Fibroblast of skin of left biceps (primary cell): ENCODE data around the gene ENOPH1.

Experiments
- DNase-seq, 2 experiments: peaks; one replicate each; pipeline ENCODE4 v3.0.0-alpha.2; 2013; ENCODE audit warnings: low read depth in 2 of 2

ENOPH1 gene

DNA sequence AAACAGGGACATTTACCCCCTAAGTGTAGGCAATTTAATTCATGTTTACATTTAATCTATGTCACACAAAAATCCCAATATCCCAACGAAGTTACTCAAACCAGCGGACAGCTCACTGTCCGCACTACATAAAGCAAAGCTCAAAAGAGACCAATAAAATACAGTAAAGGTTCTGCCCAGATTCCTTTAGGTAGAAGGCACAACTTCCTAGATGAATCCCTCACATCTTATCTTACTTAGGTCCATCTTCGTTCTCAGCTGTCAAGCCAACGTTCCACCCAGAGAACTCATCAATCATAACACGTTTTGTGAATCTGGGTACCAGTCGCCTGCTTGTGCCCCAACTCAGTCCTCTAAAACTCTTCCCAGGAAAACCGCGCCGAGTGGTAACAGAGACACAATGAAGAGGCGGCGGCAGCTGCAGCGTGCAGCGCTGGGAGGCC is 1.8 kb upstream of the ENOPH1 start:
- no peak for DNase-seq

DNA sequence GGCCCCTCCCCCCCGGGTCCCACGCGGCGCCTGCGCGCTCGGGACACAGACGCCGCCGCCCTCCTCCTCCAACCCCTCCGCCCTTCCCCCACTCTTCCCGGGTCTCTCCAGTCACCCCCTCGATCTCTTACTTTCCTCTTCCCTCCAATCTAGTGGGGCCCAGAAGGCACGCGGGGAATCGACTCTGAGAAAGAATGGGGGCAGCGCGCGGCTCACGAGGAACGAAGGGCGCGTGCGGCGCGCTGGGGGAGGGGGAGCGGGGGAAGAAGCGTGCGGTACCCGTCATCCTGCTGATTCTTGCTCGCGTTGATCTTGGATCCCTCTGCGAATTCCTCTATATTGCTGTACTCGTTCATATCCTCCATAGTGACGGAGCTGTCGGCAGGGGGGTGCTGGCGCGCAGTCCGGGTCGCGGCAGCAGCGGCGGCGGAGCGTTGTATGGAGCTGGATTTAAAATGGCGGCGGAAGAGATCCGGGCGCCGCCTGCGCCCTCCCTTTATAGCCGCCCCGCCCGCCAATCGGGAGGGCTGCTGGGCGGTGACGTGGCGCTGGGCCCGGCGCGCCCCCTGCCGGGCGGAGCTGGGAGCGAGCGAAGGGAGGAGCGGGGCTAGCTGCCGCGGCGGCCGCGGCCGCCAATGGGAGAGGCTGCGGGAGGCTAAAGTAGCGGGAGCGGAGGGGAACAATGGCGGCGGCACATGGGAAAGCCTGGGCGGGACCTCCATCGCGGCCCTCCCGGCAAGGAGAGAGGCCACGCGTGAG is 1.2 kb upstream of the ENOPH1 start:
- peak; percentile 82 to 83 for DNase-seq

DNA sequence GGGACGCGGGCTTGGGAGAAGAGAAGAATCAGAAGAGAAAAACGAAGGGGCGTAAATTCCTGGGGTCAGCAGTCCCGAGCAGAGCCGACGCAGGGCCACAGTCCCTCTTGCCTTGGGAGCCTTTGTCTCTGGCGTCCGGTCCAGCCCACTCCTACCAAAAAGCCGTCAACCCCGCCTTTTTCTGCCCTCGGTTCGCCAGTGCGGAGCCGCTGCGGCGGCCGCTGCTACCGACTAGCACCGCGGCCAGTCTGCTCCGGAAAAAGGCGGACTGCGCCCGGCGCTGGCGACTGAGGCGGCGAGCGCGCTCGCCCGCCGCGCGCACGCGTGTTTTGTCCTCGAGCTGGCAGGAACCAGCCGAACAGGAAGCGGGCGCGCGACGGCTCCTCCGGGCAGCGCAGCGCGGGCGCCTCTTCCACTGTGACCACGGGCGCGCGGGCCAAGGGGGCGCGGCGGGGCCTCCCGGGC is 630 bp upstream of the ENOPH1 start:
- no peak for DNase-seq

DNA sequence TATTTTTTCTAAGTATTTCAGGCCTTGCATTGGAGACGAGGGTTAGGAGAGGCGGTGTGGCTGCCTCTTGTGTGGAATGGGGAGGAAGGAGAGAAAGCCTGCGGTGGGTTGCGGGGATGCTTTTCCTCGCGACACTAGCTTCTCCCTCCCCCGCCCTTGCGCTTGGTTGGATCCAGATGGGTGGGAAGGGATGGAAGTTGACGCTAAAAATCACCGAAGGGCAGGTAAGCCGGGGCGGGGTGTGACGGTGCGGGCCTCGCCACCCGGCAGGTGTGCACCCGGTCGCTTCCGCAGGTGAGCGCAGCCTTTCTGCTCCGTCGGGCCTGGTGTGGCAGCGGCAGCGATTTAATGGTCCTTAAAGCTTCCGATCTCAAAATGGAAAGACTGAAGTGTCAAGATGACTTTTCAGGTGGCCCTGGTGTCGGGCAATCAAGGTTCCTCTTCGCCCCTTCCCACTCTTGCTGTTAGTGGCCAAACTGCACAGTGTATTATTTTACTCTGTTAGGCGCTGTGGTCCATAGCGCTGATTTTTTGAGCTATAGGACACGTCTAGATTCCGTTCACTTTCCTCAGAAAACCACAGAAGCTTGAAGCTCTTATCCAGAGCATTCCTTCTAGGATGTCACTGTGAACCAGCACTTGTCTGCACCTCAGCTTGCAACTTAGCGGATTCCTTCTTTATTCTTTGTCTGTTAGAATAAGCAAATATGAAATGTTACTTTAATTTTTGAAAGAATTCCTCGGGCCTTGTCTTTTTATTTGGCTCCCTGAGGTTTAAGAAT is 765 bp downstream of the ENOPH1 start:
- DNase-seq, result no peak

DNA sequence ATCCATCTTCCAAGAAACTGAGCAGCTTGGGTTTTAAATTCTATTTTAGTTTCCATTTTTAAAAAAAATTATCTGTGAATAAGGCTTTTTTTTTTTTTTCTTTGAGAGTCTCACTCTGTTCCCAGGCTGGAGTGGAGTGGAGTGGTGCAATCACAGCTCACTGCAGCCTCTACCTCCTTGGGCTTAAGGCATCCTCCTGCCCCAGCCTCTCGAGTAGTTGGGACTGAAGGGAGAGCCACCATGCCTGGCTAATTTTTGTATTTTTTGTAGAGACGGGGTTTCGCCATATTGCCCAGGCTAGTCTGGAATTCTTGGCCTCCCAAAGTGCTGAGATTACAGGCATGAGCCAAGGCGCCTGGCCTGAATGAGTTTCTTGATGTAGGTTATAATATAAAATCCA is 1.4 kb downstream of the ENOPH1 start:
- DNase-seq, result no peak

DNA sequence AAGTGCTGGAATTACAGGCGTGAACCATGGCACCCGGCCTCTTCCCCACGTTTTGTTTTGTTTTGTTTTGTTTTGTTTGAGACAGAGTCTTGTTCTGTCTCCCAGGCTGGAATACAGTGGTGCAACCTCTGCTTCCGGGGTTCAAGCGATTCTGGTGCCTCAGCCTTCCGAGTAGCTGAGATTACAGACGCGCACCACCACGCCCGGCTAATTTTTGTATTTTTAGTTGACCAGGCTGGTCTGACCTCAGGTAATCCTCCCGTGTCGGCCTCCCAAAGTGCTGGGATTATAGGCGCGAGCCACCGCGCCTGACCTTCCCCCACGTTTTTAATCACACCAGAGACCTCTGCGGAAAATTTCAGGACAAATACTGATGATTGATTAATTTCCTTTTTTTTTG is 2.2 kb downstream of the ENOPH1 start:
- DNase-seq, result no peak

DNA sequence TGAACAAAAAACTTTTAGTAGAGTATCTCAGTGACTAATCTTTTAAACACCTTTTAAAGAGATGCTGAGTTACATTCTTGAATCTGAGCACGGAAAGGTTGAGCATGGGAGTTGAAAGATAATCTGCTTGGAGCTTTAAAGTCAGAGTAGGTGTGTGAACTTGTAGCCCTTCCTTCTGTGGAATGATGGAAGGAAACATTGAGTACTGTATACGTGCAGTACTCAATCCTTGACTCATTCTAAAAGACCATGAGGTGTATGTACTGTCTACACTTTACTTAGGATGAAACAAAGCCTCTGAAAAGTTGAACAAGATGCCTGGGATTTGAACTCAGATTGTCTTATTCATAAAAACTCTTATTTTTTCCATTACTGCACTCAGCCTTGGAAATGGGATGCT is 3.4 kb downstream of the ENOPH1 start:
- DNase-seq, result no peak

DNA sequence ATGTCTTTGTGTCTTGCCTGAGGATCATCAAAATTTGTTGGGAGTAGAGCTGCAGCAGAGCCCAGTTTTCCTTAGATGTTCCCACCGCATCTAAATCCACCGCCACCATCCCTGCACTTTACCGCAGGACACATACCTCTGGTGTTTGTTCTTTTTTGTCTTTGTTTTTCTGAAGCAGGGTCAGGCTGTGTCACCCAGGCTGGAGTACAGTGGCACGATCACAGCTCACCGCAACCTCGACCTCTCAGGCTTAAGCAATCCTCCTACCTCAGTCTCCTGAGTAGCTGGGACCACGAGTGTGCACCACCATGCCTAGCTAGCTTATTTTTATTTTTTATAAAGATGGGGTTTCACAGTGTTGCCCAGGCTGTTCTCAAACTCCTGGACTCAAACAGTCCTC is 4.6 kb downstream of the ENOPH1 start:
- DNase-seq, result no peak

DNA sequence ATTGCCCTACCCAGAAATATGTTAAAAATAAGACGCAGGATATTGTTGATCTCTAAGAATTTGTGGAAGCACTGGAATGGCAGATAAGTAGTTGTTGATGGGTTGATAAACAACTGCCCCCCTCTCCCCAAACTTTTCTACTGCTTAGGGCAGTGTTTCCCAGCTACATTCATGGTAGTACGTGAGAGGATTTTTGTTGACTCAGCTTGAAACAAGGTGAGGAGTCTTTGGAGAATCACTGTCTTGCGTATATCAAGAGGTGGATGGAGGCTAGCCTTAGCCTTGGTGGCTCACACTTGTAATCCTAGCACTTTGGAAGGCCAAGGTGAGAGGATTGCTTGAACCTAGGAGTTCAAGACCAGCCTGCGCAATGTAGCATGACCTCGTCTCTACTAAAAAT is 5.7 kb downstream of the ENOPH1 start:
- no peak for DNase-seq

DNA sequence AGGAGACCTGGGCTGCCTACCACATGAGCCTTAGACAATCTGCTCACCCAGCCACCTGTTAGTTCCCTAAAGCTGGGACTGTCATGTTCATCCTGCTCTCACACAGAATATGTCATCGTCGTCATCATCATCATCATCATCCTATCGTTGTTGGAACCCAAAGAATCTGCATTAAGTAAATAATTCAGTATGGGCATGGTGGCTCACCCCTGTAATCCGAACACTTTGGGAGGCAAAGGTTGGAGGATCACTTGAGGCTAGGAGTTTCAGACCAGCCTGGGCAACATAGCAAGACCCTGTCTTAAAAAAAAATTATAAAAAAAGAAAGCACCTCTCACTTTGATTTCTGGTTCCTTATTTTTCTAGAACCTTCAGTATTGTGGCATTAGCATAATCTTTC is 6.4 kb downstream of the ENOPH1 start:
- DNase-seq, result no peak

DNA sequence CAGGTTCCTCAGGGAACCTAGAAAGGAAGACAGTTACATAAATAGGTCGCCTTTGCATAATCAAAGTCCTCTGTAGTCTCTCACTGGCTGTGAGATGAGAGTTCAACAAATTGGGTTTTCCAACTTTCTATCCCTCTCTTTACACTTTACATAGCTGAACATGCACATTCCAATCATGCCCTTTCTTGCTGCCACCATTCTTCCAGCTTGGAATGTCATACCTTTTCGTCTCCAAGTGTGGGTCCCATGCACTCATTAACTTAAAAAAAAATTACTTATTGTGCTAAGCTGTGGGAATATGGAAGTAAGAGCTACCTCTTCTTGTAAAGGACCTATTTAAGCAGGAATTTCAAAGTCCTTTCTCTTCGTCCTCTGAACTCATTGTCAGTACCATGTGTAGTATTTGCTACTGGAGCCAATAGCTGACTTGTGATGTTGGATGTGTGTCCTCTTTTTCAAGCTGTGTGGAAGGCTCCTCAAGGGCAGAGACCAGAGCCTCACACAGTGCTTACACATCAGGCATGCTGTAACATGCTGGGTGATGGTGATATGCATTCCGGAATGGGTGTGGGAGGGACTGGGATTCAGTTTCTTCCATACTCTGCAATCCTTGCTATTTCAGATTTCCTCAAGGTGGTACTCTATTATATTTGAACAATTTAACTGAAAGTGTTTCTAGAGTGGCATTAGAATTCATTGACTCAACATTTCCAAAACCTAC is 7.1 kb downstream of the ENOPH1 start:
- DNase-seq, result no peak

DNA sequence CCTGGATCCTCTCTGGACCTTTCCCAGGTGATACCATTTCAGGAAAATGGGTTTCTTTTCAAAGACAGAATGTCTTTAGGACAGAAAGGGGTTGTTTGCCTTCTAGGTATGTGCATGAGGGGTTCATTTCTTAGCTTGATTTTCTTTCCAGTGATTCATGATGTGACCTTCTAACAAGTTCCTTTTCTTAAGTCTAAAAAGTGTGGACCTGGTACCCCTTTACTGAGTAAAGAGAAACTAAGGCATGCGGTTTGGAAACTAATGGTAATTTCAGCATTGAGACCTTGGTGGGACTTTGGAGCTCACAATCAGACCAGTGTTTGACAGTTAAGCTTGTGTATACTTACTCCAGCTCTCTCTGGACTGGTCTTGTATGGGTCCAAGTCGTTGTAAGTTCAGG is 8.7 kb downstream of the ENOPH1 start:
- DNase-seq, result no peak

DNA sequence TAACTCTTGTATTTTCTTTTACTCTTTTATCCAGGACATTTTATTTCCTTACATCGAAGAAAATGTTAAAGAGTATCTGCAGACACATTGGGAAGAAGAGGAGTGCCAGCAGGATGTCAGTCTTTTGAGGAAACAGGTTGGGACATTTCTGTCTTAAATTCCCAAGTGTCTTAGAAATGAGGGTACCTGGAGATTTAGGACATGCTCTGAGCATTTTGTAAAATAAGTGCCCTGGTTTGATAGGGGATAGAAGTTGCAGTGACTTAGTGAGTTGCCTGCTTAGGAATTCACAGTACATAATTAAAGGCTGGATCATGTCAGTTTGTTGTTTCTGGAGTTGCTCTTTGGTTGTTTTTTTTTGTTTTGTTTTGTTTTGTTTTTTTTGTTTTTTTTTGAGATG is 17.5 kb downstream of the ENOPH1 start:
- DNase-seq, result no peak

DNA sequence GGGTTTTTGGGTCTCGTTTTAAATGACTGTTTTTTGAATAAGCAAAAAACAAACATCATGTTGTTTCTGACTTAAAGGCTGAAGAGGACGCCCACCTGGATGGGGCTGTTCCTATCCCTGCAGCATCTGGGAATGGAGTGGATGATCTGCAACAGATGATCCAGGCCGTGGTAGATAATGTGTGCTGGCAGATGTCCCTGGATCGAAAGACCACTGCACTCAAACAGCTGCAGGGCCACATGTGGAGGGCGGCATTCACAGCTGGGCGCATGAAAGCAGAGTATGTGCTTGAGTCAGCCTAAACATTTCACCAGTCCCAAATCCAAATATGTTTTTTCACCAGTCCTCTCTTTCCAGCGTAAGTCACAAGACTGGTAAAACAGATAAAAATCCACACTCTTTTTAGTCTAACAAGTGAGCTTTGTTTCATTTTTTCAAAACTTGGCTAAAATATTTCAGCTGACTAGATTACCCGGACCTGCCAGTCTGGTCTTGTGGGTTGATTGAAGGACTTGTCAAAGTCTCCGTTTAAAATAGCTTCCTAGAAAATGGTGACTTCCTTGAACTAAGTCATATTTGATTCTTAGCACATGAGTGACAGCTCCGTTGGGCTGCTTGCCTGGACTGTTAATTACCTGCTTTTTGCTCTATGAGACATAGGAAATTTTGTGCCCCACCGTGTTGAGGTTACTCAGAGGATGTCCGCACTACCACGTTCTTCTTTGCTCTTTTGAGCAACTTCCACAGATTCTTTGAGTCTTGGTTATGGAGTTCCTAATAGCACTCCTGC is 20.8 kb downstream of the ENOPH1 start:
- no peak for DNase-seq

DNA sequence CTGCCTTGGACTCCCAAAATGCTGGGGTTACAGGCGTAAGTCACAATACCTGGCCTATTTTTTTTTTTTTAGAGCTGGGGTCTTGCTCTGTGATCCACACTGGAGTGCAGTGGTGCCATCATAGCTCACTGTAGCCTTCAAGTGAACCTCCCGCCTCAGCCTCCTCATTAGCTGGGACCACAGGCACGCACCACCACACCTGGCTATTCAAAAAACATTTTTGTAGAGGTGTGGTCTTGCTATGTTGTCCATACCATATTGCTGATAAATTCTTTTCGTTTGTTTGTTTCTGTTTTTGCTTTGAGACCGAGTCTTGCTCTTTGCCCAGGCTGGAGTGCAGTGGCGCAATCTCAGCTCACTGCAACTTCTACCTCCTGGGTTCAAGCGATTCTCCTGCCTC is 21.6 kb downstream of the ENOPH1 start:
- no peak for DNase-seq

DNA sequence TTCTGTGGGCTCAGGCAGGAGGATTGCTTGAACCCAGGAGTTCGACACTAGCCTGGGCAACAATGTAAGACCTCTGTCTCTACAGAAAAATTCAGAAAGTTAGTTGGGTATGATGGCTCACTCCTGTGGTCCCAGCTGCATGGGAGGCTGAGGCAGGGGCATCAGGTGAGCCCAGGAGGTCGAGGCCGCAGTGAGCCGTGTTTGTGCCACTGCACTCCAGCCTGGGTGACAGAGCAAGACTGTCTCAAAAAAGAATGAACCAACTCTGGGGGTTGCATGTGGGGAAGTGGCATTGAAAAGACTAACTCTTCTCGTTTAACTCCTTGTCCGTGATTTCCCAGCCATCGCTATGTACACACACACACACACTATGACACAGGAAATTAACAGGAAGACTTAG is 26.9 kb downstream of the ENOPH1 start:
- no peak for DNase-seq

DNA sequence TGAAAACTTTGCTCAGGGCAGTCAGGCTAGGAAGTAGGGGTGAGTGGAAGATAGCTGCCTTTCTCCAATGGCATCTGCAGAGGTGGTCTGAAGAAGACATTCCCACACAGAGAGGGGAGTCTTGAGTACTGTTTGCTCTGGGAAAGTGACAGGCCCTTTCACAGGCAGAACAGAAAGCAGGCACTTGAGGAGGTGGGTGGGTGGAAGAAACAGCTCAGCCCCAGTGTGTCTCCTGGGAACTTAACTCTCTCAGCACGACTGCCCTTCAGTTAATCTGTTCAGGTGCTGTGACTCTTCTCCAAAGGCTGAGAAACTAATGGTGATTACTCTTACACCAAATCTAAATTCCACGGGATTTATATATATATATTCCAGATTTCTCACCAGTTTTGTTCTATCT is 28.3 kb downstream of the ENOPH1 start:
- DNase-seq, result no peak

DNA sequence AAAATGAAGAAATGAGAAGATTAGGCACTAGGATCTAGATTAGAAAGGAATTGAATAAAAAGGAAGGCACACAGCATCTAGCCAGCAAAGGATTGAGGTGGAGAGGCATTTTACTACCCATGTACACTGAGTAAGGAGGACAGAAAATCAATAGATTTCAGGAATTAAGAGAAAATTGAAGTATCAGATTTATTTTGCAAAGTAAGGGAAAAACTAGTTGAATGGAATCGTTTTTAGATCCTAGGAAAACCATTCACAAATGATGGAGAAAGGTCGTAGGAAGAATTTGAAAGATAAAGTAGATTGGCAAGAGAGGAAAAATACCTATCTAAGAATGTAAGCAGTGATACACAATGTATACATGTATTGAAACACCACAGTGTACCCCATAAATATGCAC is 31.3 kb downstream of the ENOPH1 start:
- no peak for DNase-seq

DNA sequence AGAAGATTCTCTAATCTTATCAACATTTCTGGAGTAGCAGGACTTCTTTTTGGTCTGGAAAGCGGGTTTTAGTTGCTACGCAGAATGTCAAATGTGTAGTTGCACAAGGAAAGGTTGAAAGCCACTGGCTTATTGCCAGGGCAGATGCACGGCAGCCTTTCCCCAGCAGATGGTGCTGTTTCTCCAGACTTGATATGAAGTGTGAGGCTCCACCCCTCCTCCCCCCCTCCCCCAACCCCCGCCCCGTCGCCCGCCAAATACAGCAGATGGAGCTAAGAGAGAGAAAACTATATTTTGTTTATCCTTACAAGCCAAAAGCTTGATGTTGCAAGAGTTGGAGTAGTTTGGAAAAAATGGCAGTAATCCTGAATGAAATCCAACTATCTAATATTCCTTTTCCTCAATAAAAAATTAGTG is 32.0 kb downstream of the ENOPH1 start:
- DNase-seq, result peak; percentile 55 to 69

DNA sequence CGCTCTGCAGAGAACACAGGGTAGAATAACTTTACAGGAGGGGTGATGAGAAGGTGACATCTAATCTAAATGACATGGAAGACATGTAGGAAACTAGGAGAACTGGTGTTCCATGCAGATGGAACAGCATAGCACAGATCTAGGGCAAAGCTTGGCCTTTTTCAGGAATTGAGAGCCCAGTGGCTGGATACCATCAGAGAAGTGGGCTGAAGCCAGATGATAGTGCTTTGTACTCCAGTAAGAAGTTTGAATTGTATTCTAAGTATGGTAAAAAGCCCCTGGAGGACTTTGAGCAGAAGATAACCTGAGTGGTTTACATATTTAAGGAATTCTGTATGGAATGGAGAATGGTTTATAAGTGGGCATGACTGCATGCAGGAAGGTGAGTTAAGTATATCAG is 32.8 kb downstream of the ENOPH1 start:
- no peak for DNase-seq

DNA sequence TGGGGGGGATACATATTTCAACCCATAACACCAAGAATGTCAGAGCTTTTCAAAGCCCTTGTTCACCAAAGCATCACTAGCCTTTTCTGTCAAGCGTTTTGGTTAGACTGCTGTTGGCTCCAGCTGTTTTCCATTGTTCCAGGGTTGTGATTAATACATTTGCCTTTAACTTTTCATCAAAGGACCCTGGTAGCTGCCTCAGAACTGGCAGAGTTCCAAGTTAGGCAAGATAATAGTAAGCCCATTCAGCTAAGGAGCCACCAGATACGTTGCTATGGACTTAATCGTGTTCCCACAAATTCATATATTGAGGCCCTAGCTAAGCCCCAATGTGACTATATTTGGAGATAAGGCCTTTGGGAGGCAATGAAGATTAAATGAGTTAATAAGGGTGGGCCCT is 37.1 kb downstream of the ENOPH1 start:
- peak; percentile 24 to 29 for DNase-seq
